Keratinocyte (primary cell): Measurements from ENCODE around the gene TAGLN.

Experiments
- CTCF ChIP-seq, 3 experiments: IDR thresholded peaks in 1 of 3; conservative IDR thresholded peaks in 1 of 3; optimal IDR thresholded peaks in 1 of 3; 2 replicates in 2 of 3; 3 replicates in 1 of 3; pipeline versions ENCODE3 to v1.5.1; 2011; ENCODE audit warnings: low read length in 3 of 3, mild to moderate bottlenecking in 3 of 3, moderate library complexity in 2 of 3, control low read depth in 1 of 3, inconsistent platforms in 1 of 3; ENCODE audit not compliant: insufficient read depth in 2 of 3; ENCODE audit errors: extremely low read depth in 1 of 3
- EZH2 ChIP-seq: IDR thresholded peaks from one replicate; pipeline ENCODE4 v1.6.1; 2012; ENCODE audit warnings: inconsistent platforms, mild to moderate bottlenecking, low read length, moderate library complexity

- no peak for TF ChIP-seq CTCF (optimal IDR thresholded peaks at IDR 0.05 in 1 of 3, IDR thresholded peaks at IDR 0.05 in 1 of 3, conservative IDR thresholded peaks at IDR 0.05 in 1 of 3; ENCODE audit: extremely low read depth in 1 of 3, insufficient read depth in 2 of 3, low read length in 3 of 3)
- no peak for TF ChIP-seq EZH2
These were observed 994 bp downstream of the TAGLN start for GRCh38 chr11:117199916-117200812.
